Lower lobe of right lung (tissue), 2 donors: ENCODE results near the gene CSTA. TPM values are rescaled to one million over a fixed set of nuclear protein-coding genes. Genes with fewer than 3 reads are reported as not detected.

Experiments
- ATAC-seq, 2 donors: fragments of 200-7000 bp; cut with Tn5 transposase; one replicate each; pipeline ENCODE4 v1.9.1; 2020 to 2022; ENCODE audit warnings: mild to moderate bottlenecking in 2 of 2, moderate library complexity in 2 of 2
- DNase-seq: peaks from one replicate; pipeline ENCODE4 v3.0.0-alpha.2; 2020
- H3K27ac ChIP-seq: fragments of 200-600 bp; one replicate; pipeline ENCODE4 v1.8.0; 2022
- H3K27me3 ChIP-seq: fragments of 200-600 bp; one replicate; pipeline ENCODE4 v1.8.0; 2022; ENCODE audit warnings: low read depth
- H3K36me3 ChIP-seq: fragments of 200-600 bp; one replicate; pipeline ENCODE4 v1.8.0; 2022; ENCODE audit warnings: mild to moderate bottlenecking
- H3K4me1 ChIP-seq: fragments of 200-600 bp; one replicate; pipeline ENCODE4 v1.8.0; 2022
- H3K4me3 ChIP-seq: fragments of 200-600 bp; one replicate; pipeline ENCODE4 v1.8.0; 2022; ENCODE audit warnings: mild to moderate bottlenecking
- H3K9me3 ChIP-seq: fragments of 200-600 bp; one replicate; pipeline ENCODE4 v1.8.0; 2022
- intact Hi-C: fragments of 100-400 bp; cut with DNase I; formaldehyde crosslinking; loops from one replicate; pipeline ENCODE4 v1.11.0; 2022
- total RNA-seq: library from RNA; stranded (reverse); fragmentation: NEBNext Ultra II Directional; extraction: Animal tissue kit (Norgen Biotek cat#: 25700); gene quantifications from one replicate; pipeline ENCODE4 v1.2.1, GENCODE V29; 2021
- TF ChIP-seq, protein P1 (sequence below): fragments of 200-600 bp; IDR thresholded peaks from one replicate; pipeline ENCODE4 v1.8.0; 2022; ENCODE audit warnings: antibody characterized with exemption, mild to moderate bottlenecking
- donor health status: DM: no; HTN: yes; CAD: no; lungs with severe emphysema.

CSTA gene
- total RNA-seq, 1 donor from 2014 or later: 39.5 TPM

DNA sequence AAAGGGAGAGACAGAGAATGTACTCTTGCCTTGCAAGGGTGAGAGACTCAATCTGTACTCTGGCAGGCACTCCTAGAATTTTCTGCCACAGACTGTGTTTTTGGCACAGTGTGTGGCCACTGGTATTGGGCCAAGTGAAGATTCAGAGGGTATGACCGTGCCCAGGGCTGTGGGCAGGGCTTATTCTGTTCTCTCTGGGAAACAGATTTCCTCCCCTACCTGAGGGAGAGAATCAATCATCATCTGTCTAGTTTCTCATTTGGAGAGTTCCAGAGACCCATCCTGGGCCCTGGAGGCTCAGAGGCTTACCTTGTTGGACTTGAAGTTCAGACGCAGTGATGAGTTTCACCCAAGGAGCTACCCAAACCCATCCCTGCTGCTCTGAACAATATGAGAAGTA is 28.2 kb downstream of the CSTA start:
- no peak for ATAC-seq
- H3K36me3 ChIP-seq: peaks cover 6% of the 10 kb centered on the region
- no peaks in the 10 kb centered on the region for H3K9me3 ChIP-seq
- H3K27me3 ChIP-seq: no peaks in the 10 kb centered on the region
- no peak for DNase-seq
- TF ChIP-seq, protein P1, sequence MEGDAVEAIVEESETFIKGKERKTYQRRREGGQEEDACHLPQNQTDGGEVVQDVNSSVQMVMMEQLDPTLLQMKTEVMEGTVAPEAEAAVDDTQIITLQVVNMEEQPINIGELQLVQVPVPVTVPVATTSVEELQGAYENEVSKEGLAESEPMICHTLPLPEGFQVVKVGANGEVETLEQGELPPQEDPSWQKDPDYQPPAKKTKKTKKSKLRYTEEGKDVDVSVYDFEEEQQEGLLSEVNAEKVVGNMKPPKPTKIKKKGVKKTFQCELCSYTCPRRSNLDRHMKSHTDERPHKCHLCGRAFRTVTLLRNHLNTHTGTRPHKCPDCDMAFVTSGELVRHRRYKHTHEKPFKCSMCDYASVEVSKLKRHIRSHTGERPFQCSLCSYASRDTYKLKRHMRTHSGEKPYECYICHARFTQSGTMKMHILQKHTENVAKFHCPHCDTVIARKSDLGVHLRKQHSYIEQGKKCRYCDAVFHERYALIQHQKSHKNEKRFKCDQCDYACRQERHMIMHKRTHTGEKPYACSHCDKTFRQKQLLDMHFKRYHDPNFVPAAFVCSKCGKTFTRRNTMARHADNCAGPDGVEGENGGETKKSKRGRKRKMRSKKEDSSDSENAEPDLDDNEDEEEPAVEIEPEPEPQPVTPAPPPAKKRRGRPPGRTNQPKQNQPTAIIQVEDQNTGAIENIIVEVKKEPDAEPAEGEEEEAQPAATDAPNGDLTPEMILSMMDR: no peak
- H3K4me3 ChIP-seq: no peak overlapping the region
- H3K27ac ChIP-seq: no peak overlapping the region
- no peaks in the 10 kb centered on the region for H3K4me1 ChIP-seq
- intact Hi-C loops: no loop called here

DNA sequence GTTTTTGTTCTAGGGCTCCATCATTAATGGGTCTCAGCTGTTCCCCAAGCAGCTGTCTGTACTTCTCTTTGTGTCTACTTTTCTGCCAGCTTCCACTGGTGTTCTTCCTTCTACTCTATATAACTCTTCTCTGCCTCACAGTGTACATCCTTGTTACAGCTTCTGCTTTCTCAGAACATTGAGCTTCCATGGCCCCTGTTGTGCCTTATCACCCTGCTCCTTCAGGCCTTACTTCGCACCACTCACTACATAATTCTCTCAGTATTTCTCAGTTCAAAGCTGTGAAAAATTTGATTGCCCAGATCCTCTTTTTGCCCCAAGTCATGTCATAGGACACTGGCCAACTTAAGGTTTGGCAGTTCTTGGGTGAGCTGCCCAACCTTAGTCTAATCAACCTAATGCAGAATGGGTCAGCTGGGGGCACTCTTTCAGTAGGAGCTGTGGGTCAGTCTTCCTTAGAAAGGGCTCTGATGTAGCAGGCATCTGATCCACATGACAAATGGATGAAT is 28.9 kb downstream of the CSTA start:
- Histone ChIP-seq H3K4me3 (no peak overlapping the region), H3K4me1 (no peaks in the 10 kb centered on the region), H3K36me3 (peaks cover 14% of the 10 kb centered on the region), H3K9me3 (no peaks in the 10 kb centered on the region), H3K27me3 (no peaks in the 10 kb centered on the region), H3K27ac (no peak overlapping the region)
- TF ChIP-seq, protein P1: no peak
- DNase-seq (no peak), ATAC-seq (no peak)
- intact Hi-C loops: no loop called here

DNA sequence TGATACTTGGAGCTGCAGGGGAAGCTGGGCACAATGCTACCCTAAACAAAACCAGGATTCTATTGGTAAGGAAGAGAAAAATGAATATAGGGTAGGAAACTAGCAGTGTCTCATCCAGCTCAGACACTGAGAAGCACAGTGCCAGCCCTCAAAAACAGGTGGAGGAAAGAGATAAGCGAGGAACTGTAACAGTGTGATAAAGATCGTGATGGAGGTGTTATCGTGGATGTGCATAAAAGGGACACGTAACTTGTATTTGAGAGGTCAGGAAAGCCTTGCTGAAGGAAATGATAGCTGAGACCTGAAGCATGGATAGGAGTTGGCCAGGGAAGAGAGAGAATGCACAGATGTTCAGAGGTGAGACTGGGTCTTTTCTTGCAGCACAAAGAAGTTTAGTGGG is 30.6 kb downstream of the CSTA start:
- intact Hi-C loops: no loop called here
- Histone ChIP-seq H3K4me3 (no peak overlapping the region), H3K27ac (no peak overlapping the region), H3K36me3 (peaks cover 21% of the 10 kb centered on the region), H3K4me1 (no peaks in the 10 kb centered on the region), H3K9me3 (no peaks in the 10 kb centered on the region), H3K27me3 (no peaks in the 10 kb centered on the region)
- TF ChIP-seq, protein P1: no peak
- DNase-seq (no peak), ATAC-seq (no peak)

DNA sequence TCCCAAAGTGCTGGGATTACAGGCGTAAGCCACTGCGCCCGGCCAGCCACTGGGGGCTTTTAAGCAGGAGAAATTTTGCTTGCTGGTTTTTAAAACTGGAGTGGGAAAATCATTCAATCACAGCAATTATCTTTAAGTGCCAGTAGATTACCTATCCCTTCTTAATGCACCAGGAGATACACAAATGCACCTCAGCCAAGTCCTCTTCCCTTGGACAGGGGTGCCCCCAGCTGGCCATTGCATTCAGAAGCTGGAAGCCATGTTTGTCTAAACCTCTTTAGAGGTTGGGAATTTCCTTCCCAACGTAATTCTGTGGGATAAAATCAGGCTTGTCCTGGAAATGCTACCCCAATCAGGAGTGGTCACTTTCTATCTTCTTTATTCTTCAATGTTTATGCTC is 31.4 kb downstream of the CSTA start:
- H3K27me3 ChIP-seq: no peaks in the 10 kb centered on the region
- intact Hi-C loops: no loop called here
- H3K4me1 ChIP-seq: no peaks in the 10 kb centered on the region
- no peak overlapping the region for H3K4me3 ChIP-seq
- peaks cover 28% of the 10 kb centered on the region for H3K36me3 ChIP-seq
- H3K27ac ChIP-seq: no peak overlapping the region
- no peak for DNase-seq
- ATAC-seq: peak in 1 of 2 donors; percentile 50
- TF ChIP-seq, protein P1: peak; percentile 38
- H3K9me3 ChIP-seq: no peaks in the 10 kb centered on the region

DNA sequence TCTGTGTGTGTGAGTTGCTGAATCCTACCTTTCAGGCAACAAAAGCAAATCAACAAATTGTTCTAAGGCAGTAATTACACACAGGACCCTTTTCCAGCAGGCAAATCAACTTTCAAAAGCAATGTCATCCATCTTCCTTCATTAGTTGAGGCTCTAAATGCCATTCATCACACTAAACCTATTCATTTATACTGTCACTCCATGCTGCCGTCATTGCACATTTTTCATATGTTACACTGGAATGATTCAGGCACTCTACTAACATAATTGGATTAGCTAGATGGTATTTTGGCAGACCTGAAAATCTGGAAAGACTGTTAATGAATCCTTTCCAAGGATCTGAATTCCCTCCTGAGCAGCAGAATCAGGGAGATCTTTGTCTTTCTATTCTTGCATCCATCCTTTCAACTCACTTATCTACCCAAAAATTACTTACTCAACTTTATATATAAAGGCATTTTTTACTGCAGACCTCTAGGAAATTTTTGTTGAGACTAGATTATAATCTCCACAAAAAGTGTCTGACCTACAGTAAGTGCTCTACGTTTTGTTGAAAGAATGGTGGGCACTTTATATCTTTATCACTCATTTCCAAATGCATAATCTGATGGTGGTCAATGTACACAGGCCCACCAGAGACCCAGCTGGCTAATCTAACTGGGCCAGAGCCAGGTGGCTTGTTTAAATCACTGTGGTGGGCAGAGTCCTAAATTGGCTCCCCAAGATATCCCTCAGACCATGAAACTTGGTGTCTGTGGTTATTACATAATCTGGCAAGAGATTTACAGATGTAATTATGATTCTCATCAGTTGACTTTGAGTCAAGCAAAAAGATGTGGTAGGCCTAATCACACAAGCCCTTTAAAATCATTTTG is 33.0 kb downstream of the CSTA start:
- intact Hi-C loops: no loop called here
- no peak for ATAC-seq
- no peak overlapping the region for H3K4me3 ChIP-seq
- H3K27me3 ChIP-seq: no peaks in the 10 kb centered on the region
- no peak for DNase-seq
- no peaks in the 10 kb centered on the region for H3K4me1 ChIP-seq
- peaks cover 41% of the 10 kb centered on the region for H3K36me3 ChIP-seq
- no peaks in the 10 kb centered on the region for H3K9me3 ChIP-seq
- no peak overlapping the region for H3K27ac ChIP-seq
- TF ChIP-seq, protein P1: no peak
